K562 (cell line): Measurements from ENCODE around the gene CAST. TPM values are rescaled to one million over a fixed set of nuclear protein-coding genes. Genes with fewer than 3 reads are reported as not detected.
A peak's percentile ranks its signal among the peaks of the same experiment; 100 is the strongest.

Experiments used
- ATAC-seq: fragments of 200-7000 bp; cut with Tn5 transposase; 3 replicates; pipeline ENCODE4 v1.9.1; 2020; ENCODE audit warnings: moderate library complexity
- BruUV-seq: library from RNA; stranded (reverse); fragments of 400-500 nt; replicated peaks from 2 replicates; lab custom pipeline; 2021; lab: Mats Ljungman, UMichigan
- CTCF ChIA-PET: fragments of 300-600 bp; formaldehyde crosslinking; extraction: SDS; loops from one replicate; lab custom pipeline; 2021; ENCODE audit warnings: low intra/inter-chr PET ratio; lab: Yijun Ruan, JAX
- POLR2A ChIA-PET: fragments of 300-600, 350-650 bp; sonication (Branson Sonifier 250); formaldehyde crosslinking; extraction: SDS; loops from one replicate; lab custom pipeline; 2021; ENCODE audit warnings: antibody characterized with exemption, inconsistent platforms; lab: Yijun Ruan, JAX
- DNase-seq, 4 experiments: peaks; one replicate each; pipeline versions ENCODE4 v3.0.0 to v3.0.0-alpha.2; 2011 to 2018; ENCODE audit warnings: low spot score in 3 of 4, mixed read lengths in 3 of 4; ENCODE audit errors: extremely low read depth in 1 of 4
- FAIRE-seq: peaks from 2 replicates; lab custom pipeline; 2011; peaks lifted over from hg19 to GRCh38; lab: Jason Lieb, UNC
- H2AFZ ChIP-seq: 2 replicates; pipeline ENCODE4 v1.6.0; 2011; ENCODE audit warnings: low read depth, low read length, control low read depth, inconsistent platforms
- H3K27ac ChIP-seq: fragments of 200-600 bp; 3 replicates; pipeline ENCODE4 v1.8.0; 2011; ENCODE audit warnings: low read depth, mild to moderate bottlenecking, control low read depth, inconsistent platforms, low read length, moderate library complexity, mixed read lengths; ENCODE audit errors: extremely low read depth
- H3K27me3 ChIP-seq, 2 experiments: fragments of 300-600 bp in 1 of 2; 2 replicates in 1 of 2; 3 replicates in 1 of 2; pipeline versions ENCODE4 v1.6.0 to v1.8.0; 2011; ENCODE audit warnings: inconsistent platforms in 2 of 2, low read length in 2 of 2, mild to moderate bottlenecking in 1 of 2, mixed read lengths in 1 of 2, moderate library complexity in 1 of 2; ENCODE audit not compliant: control insufficient read depth in 2 of 2, insufficient read depth in 2 of 2
- H3K36me3 ChIP-seq: fragments of 300-600 bp; 3 replicates; pipeline ENCODE4 v1.8.0; 2011; ENCODE audit warnings: mild to moderate bottlenecking, low read length, inconsistent platforms; ENCODE audit not compliant: control insufficient read depth, insufficient read depth
- H3K4me1 ChIP-seq, 2 experiments: fragments of 200-600 bp in 1 of 2; replicated peaks in 1 of 2; 2 replicates in 1 of 2; 3 replicates in 1 of 2; pipeline versions ENCODE4 v1.5.1 to v1.8.0; 2011; ENCODE audit warnings: inconsistent platforms in 2 of 2, low read length in 2 of 2, mild to moderate bottlenecking in 1 of 2, mixed read lengths in 1 of 2, moderate library complexity in 1 of 2; ENCODE audit not compliant: control insufficient read depth in 2 of 2, insufficient read depth in 2 of 2
- H3K4me2 ChIP-seq: 2 replicates; pipeline ENCODE4 v1.6.1; 2011; ENCODE audit warnings: low read length, control low read depth, inconsistent platforms, mixed read lengths; ENCODE audit not compliant: insufficient read depth
- H3K4me3 ChIP-seq: fragments of 200-600 bp; sonication (generic), shearing (Covaris generic); 2 replicates; pipeline ENCODE4 v1.5.1; 2016; ENCODE audit warnings: control low read depth, inconsistent platforms
- H3K79me2 ChIP-seq: fragments of 200-600 bp; 3 replicates; pipeline ENCODE4 v1.8.0; 2011; ENCODE audit warnings: low read length, inconsistent platforms; ENCODE audit not compliant: control insufficient read depth, insufficient read depth
- H3K9ac ChIP-seq, 2 experiments: 2 replicates each; pipeline versions ENCODE4 v1.6.0 to v1.6.1; 2011; ENCODE audit warnings: low read depth in 2 of 2, low read length in 2 of 2, control low read depth in 1 of 2, inconsistent platforms in 1 of 2, mild to moderate bottlenecking in 1 of 2, mixed read lengths in 1 of 2; ENCODE audit not compliant: insufficient read depth in 1 of 2
- H3K9me1 ChIP-seq: one replicate; pipeline ENCODE4 v1.6.0; 2011; ENCODE audit warnings: inconsistent platforms, mild to moderate bottlenecking, low read length, moderate library complexity; ENCODE audit not compliant: control insufficient read depth, insufficient read depth
- H3K9me3 ChIP-seq: replicated peaks from 2 replicates; pipeline ENCODE4 v1.5.1; 2011; ENCODE audit warnings: low read depth, low read length, inconsistent platforms; ENCODE audit not compliant: control insufficient read depth, insufficient read depth
- H4K20me1 ChIP-seq: replicated peaks from 2 replicates; pipeline ENCODE4 v1.6.1; 2011; ENCODE audit warnings: low read length, inconsistent platforms, mixed read lengths; ENCODE audit not compliant: control insufficient read depth, insufficient read depth
- CC2D1A ChIP-seq: fragments of 450-650 bp; IDR thresholded peaks from 2 replicates; pipeline ENCODE4 v1.6.1; 2017; ENCODE audit warnings: mild to moderate bottlenecking
- RBM25 ChIP-seq: fragments of 200-400 bp; formaldehyde crosslinking; IDR thresholded peaks from 2 replicates; pipeline ENCODE4 v1.6.1; 2018; ENCODE audit warnings: low read length, low read depth, moderate library complexity; ENCODE audit not compliant: severe bottlenecking
- U2AF1 ChIP-seq: fragments of 200-400 bp; formaldehyde crosslinking; optimal IDR thresholded peaks from 2 replicates; pipeline ENCODE3; 2017; ENCODE audit warnings: mild to moderate bottlenecking, low read depth, low read length, moderate library complexity
- ZNF175 ChIP-seq: fragments of 200-800 bp; sonication (Bioruptor generic); IDR thresholded peaks from 2 replicates; pipeline ENCODE4 v1.6.1; 2016; ENCODE audit warnings: low read depth, mild to moderate bottlenecking, missing genetic modification characterization, missing compliant biosample characterization
- WGBS: fragments of 100-300 bp; shearing (Covaris generic); methylation state at CpG from one replicate; pipeline ENCODE4 v1.1.6; 2016; ENCODE audit warnings: low coverage, mixed read lengths; ENCODE audit not compliant: insufficient coverage; ENCODE audit errors: missing lambda C conversion rate; 5-methylcytosine and 5-hydroxymethylcytosine counted together
- in situ Hi-C: fragments of 300-500 bp; cut with MboI; formaldehyde crosslinking; loops from 4 replicates; pipeline ENCODE4 v1.15.0; 2018; ENCODE audit warnings: inconsistent platforms, mixed read lengths
- intact Hi-C: fragments of 100-400 bp; cut with micrococcal nuclease; formaldehyde crosslinking; loops from 2 replicates; pipeline ENCODE4 v1.14.2; 2022
- polyA plus RNA-seq, 8 experiments: library from polyadenylated mRNA; depleted of rRNA in 4 of 8; stranded (reverse) in 5 of 8; unstranded in 3 of 8; fragments of >200 nt; fragmentation: Nextera tagmentation in 2 of 8; fragmentation: Illumina TruSeq in 1 of 8; extraction: Ambion mirVana in 2 of 8; extraction: Trizol in 1 of 8; gene quantifications; 2 replicates each; pipeline versions ENCODE4 v1.2.1 to v1.2.3, GENCODE V29; 2011 to 2014; ENCODE audit warnings: inconsistent platforms in 1 of 8, missing spikeins in 1 of 8
- total RNA-seq, 7 experiments: library from RNA; depleted of rRNA in 6 of 7; stranded (reverse); fragments of >200 nt in 6 of 7; fragmentation: Illumina TruSeq in 2 of 7; extraction: Trizol in 2 of 7; gene quantifications; 2 replicates each; pipeline versions ENCODE4 v1.2.1 to v1.2.3, GENCODE V29; 2011 to 2021; ENCODE audit warnings: low replicate concordance in 1 of 7
- TF ChIP-seq, protein P1 (sequence below): fragments of 250-450 bp; sonication (Bioruptor Pico); IDR thresholded peaks from 2 replicates; pipeline ENCODE4 v1.5.0; 2021; ENCODE audit warnings: mild to moderate bottlenecking, borderline replicate concordance
- TF ChIP-seq, protein P2 (sequence below): fragments of 450-650 bp; IDR thresholded peaks from 2 replicates; pipeline ENCODE4 v1.6.1; 2016; ENCODE audit warnings: low read depth, mild to moderate bottlenecking, moderate library complexity

The CAST gene
- total and polyA plus RNA-seq, 9 of the 15 experiments (the other 6 are each of a cell fraction or from before 2014, with no cell fraction given), result 55.5 to 136 (median 86.1) TPM

DNA sequence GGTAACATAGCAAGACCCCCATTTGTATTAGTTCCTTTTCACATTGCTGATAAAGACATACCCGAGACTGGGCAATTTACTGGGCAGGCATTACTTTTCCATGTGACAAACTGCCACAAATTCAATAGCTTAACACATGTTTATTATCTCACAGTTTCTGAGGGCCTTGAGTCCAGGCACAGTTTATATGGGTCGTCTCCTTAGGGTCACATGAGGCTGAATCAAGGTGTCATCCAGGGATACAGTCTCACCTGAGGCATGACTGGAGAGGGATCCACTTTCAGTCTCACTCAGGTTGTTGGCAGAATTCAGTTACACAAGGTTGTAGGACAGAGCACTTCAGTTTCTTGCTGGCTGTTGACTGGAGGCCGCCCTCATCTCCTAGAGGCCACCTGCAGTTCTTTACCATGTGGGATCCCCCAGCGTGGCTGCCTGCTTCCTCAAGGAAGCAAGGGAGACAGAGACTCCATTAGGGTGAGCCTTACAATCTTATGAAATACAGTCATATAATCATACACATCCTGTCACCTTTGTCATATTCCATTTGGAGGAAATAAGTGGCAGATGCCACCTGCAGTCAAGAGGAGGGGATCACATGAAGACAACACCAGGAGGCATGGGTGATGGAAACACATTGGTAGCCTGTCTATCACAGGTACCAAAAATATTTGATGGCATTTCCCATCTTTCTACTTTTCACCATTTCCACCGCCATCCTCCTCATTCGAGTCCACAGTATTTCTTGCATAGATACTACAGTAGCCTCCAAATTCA is 160.7 kb downstream of the CAST start:
- POLR2A ChIA-PET, result interaction anchor here (1.5 kb wide), 1 partner anchor 8 kb away, joined by 3 read pairs; no protein-coding TSS in a partner anchor
- in situ Hi-C loops, result no loop called here
- H3K36me3 ChIP-seq, result no peaks in the 10 kb centered on the region
- H3K4me2 ChIP-seq, result no peak overlapping the region
- no peak for DNase-seq
- H4K20me1 ChIP-seq, result no peaks in the 10 kb centered on the region
- BruUV-seq, result no TSS peak
- H3K4me1 ChIP-seq, result no peaks in the 10 kb centered on the region
- intact Hi-C loops, result no loop called here
- H3K27me3 ChIP-seq, result no peaks in the 10 kb centered on the region
- no peaks in the 10 kb centered on the region for H3K79me2 ChIP-seq
- H3K4me3 ChIP-seq, result no peak overlapping the region
- no peak overlapping the region for H3K9ac ChIP-seq
- 17% methylated on average over 6 of the region's 6 CpGs for WGBS
- no peak overlapping the region for H3K27ac ChIP-seq
- peak; percentile 31; the same call in 2 of the 3 replicates for ATAC-seq
- no peak overlapping the region for H2AFZ ChIP-seq
- no peaks in the 10 kb centered on the region for H3K9me1 ChIP-seq
- no peak for FAIRE-seq
- TF ChIP-seq RBM25, result no peak
- TF ChIP-seq ZNF175, result no peak
- no peak for TF ChIP-seq U2AF1
- TF ChIP-seq, protein P1, sequence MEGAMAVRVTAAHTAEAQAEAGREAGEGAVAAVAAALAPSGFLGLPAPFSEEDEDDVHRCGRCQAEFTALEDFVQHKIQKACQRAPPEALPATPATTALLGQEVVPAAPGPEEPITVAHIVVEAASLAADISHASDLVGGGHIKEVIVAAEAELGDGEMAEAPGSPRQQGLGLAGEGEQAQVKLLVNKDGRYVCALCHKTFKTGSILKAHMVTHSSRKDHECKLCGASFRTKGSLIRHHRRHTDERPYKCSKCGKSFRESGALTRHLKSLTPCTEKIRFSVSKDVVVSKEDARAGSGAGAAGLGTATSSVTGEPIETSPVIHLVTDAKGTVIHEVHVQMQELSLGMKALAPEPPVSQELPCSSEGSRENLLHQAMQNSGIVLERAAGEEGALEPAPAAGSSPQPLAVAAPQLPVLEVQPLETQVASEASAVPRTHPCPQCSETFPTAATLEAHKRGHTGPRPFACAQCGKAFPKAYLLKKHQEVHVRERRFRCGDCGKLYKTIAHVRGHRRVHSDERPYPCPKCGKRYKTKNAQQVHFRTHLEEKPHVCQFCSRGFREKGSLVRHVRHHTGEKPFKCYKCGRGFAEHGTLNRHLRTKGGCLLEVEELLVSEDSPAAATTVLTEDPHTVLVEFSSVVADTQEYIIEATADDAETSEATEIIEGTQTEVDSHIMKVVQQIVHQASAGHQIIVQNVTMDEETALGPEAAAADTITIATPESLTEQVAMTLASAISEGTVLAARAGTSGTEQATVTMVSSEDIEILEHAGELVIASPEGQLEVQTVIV (CRISPR knock-in tag), result no peak
- no peak for TF ChIP-seq CC2D1A
- TF ChIP-seq, protein P2, sequence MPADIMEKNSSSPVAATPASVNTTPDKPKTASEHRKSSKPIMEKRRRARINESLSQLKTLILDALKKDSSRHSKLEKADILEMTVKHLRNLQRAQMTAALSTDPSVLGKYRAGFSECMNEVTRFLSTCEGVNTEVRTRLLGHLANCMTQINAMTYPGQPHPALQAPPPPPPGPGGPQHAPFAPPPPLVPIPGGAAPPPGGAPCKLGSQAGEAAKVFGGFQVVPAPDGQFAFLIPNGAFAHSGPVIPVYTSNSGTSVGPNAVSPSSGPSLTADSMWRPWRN, result no peak
- H3K9me3 ChIP-seq, result no peaks in the 10 kb centered on the region
- CTCF ChIA-PET, result no interaction called here
